ENCODE data around the gene IP6K3.

Gene IP6K3

DNA sequence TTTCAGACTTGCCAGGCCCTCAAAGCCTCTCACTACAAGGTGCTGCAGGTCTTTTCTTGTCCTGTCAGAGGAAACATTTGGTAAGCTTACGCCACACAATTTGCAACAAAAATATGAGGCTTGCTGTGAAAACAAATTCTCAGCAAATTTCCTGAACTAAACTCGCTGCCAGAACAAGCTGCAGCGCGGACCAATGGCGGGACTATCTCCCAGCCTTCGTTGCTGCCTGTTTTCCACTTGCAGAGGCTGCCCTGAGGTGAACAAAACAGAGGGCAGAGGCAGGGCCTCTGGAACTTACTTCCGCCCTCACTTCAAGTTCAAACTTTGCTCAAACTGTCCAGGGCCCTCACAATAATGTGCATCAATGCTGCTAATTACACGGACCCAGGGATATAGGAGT, 47.6 kb downstream of the IP6K3 start:
- intact Hi-C loops (cut with DNase I), result no loop called here

GRCh38 chr6:33698494-33698893, 48.2 kb downstream of the IP6K3 start:
- intact Hi-C loops (cut with DNase I), result no loop called here
- DNase-seq, result no peak

More for the DNA sequence above, 47.6 kb downstream of the IP6K3 start:
- DNase-seq, result no peak

DNA sequence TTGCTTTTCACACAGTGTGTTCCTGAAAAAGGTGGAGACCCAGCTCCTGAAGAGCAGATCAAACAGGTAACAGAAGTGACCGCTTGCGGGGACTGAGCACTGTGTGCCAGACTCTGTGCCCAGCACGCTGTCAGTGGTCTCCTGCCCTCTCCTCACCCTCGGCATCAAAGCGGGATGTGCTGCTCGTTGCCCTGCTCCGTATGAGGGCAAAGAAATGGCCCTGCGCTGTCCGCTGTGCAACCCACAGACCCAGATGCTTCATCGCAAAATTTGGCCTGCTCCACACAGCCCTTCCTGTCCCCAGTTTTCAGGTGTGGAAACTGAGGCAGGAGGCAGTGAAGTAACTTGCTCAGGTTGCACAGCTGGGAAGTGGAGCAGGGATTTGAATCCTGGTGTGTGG, 48.9 kb downstream of the IP6K3 start:
- intact Hi-C loops (cut with DNase I), result no loop called here
- DNase-seq, result no peak

DNA sequence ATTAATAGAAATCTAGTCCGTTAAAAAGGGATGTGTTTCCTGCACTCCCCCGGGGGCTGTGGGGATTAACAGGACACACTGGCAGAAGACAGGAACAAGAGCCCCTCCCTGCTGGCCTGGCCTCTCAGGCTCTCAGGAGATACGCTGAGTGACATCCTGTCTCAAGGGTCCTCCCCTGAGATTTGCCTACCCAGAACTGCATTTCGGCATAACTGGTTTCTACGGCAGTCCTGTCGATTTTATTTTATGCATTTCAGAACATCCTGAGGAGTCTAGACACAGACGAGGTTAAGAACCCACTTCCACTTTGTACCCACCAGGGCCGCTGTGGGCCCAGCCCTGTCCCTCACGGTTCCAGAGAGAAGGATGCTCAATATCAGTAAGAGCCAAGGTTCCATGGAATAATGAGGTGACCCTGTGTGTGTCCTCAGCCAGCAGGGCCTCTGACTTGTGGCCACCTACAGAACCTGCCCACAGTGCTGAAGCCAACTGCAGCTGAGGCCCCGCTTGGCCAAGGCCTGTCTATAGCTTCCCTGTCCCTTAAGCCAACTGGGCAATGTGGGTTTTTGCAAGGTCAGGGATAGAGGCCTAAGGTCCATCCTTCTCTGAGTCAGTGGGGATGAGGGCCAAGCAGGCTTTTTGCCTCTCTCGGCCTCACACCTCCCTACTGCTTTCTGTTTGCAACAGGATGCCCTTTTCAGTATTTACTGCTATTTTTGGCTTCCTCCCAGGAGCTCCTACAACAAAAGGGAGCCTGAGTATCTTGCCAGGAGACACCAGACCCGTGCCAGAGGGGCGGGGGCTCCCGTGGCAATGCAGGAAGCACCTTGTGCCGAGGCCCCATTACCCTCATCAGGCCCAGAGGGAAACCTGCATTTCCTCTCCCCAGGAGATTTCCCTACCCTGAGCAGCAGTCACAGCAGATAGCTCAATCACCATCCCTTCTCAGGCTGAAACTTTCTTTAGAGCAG, 49.9 kb downstream of the IP6K3 start:
- DNase-seq, result peak in 5 of 42 donors; percentile 17 to 68 (median 26)
- intact Hi-C loops (cut with DNase I), result no loop called here

GRCh38 chr6:33696076-33696475, 50.6 kb downstream of the IP6K3 start:
- DNase-seq, result no peak
- intact Hi-C loops (cut with DNase I), result no loop called here

- intact Hi-C loops (cut with DNase I), result no loop called here
These were observed 51.2 kb downstream of the IP6K3 start for GRCh38 chr6:33695451-33695887.

DNA sequence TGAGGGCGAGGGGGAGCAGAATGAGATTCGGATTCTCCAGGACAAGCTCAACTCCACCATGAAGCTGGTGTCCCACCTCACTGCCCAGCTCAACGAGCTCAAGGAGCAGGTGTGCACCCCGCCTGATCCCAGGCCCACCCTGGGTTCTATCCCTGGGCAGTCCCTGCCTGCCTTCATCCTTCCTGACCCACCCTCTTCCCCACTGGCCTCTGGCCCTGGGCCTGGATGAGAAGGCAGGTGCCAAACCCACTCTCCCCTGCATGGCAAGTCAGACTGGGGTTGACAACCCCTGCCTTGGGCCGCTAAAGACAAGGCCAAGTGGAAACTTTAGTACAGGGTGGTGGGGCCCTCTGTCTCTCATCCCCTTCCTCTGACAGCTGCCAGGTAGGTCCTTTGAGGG, 51.7 kb downstream of the IP6K3 start:
- intact Hi-C loops (cut with DNase I), result no loop called here
- DNase-seq, result no peak

More at GRCh38 chr6:33695451-33695887, 51.2 kb downstream of the IP6K3 start:
- peak in 33 of 42 donors; percentile 6 to 69 (median 51) for DNase-seq

DNA sequence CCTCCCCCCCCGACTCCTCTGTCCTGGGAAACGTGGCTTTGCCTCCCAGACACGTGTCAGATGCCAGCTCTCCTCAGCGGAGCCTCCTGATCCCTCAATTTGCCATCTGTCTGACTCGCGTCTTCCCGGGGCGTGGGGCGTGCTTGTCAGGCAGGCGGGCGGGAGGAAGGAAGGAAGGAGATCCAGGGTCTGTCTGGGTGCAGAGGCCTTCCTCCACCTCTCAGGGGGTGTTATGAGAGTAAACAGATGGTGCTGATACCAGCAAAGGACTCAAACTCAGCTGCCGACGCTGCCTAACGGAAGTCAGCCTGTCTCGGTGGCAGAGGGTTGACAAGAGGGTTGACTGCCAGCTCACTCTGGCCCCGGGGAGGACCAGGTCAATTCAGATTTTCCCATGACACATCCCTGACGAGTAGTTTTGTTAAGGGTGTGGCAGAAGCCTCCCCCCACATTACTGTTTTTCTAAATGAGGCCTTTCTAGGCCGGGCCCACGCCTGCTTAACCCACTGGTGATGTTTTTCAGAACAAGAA, 52.2 kb downstream of the IP6K3 start:
- DNase-seq, result peak in 39 of 42 donors; percentile 35 to 87 (median 67)
- intact Hi-C loops (cut with DNase I), result no loop called here

- DNase-seq, result no peak
- intact Hi-C loops (cut with DNase I), result no loop called here
These were observed 53.3 kb downstream of the IP6K3 start for GRCh38 chr6:33693186-33694105.

GRCh38 chr6:33692760-33693158, 53.9 kb downstream of the IP6K3 start:
- intact Hi-C loops (cut with DNase I), result no loop called here
- no peak for DNase-seq

DNA sequence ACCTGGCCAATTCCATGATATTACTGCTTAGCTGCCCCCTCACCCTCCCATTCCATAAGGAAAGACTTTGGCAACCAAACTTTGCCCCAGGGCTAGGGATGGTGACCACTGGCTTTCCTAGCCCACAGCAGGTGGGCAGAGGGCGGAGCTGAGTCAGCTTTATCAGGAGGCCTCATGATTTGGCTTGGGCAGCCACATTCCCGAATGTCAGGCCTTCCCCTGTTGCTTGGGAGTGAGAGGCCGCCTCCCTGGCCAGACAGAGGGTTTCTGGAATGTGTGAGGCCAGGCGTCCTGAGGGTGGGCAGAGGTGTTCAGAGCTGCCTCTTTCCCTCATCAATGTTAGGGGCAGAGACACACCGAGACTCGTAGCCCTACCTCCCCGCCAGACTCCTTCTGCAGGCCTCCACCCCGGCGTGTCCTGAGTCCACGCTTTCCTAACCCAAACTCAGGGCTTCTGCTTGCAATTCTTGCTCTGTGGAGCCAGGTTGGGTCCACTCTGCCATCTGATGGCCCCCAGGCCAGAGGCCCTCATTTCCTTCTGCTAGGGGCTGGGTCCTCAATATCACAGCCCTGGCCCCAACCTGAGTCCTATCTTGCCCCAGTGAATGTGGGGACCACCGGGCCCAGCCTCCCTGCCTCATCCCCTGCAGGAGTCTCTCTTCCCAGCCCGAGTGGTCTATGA, 54.5 kb downstream of the IP6K3 start:
- intact Hi-C loops (cut with DNase I), result no loop called here
- DNase-seq, result no peak

GRCh38 chr6:33691456-33692077, 55.1 kb downstream of the IP6K3 start:
- no peak for DNase-seq
- intact Hi-C loops (cut with DNase I), result no loop called here

GRCh38 chr6:33690766-33691165, 55.9 kb downstream of the IP6K3 start:
- intact Hi-C loops (cut with DNase I), result no loop called here
- DNase-seq, result no peak

GRCh38 chr6:33689879-33690278, 56.8 kb downstream of the IP6K3 start:
- intact Hi-C loops (cut with DNase I), result no loop called here
- DNase-seq, result no peak

DNA sequence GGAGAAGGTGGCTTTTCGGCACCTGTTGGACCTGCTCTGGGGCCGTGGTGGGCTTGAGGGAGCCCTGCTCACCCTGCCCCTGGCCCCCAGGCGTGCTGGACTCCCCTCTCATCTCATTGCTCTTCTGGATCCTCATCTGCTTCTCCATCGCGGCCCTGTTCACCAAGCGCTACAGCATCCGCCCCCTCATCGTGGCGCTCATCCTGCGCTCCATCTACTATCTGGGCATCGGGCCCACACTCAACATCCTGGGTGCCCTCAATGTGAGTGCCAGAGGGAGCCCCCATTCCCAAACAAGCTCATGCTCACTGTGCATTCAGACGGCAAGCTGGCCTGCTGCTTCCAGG, 57.6 kb downstream of the IP6K3 start:
- intact Hi-C loops (cut with DNase I), result no loop called here
- DNase-seq, result no peak

GRCh38 chr6:33688451-33689147, 58.1 kb downstream of the IP6K3 start:
- DNase-seq, result no peak

GRCh38 chr6:33688006-33688405, 58.7 kb downstream of the IP6K3 start:
- DNase-seq, result no peak
- intact Hi-C loops (cut with DNase I), result no loop called here

More at GRCh38 chr6:33688451-33689147, 58.1 kb downstream of the IP6K3 start:
- intact Hi-C loops (cut with DNase I), result no loop called here

Measured in head of caudate nucleus (tissue), 42 donors.